OCI-LY7 (cell line): ENCODE measurements around the gene NHS.

Source experiments
- CTCF ChIP-seq: fragments of 200-600 bp; sonication (generic); conservative IDR thresholded peaks from 2 replicates; pipeline ENCODE4 v1.5.1; 2014; ENCODE audit warnings: mild to moderate bottlenecking, antibody characterized with exemption, low read length, moderate library complexity, mixed read lengths
- EZH2phosphoT487 ChIP-seq: fragments of 200-600 bp; sonication (generic); IDR thresholded peaks from 2 replicates; pipeline ENCODE4 v1.6.1; 2018; ENCODE audit warnings: low read depth, borderline replicate concordance, mild to moderate bottlenecking, mixed run types, antibody characterized with exemption, low read length, moderate library complexity, mixed read lengths

- TF ChIP-seq CTCF = no peak
- no peak for TF ChIP-seq EZH2phosphoT487
Observed at GRCh38 chrX:17654116-17654515, 279.1 kb downstream of the NHS start.
